H1 (cell line): ENCODE data around the gene INO80. TPM values are rescaled to one million over a fixed set of nuclear protein-coding genes. Genes with fewer than 3 reads are reported as not detected.

ENCODE experiments used
- BACH1 ChIP-seq: IDR thresholded peaks from 2 replicates; pipeline ENCODE4 v1.6.1; 2012; ENCODE audit warnings: low read length, improper control_type of control experiment
- CHD7 ChIP-seq: fragments of 300-600 bp; sonication (generic); IDR thresholded peaks from 2 replicates; pipeline ENCODE4 v1.7.1; 2012; ENCODE audit warnings: low read length, moderate library complexity, mild to moderate bottlenecking, inconsistent platforms; ENCODE audit not compliant: insufficient replicate concordance
- CREB1 ChIP-seq: IDR thresholded peaks from 2 replicates; pipeline ENCODE4 v1.6.1; 2012; ENCODE audit warnings: inconsistent platforms
- EGR1 ChIP-seq: IDR thresholded peaks from 2 replicates; pipeline ENCODE4 v1.6.1; 2011; ENCODE audit warnings: low read depth, low read length, borderline replicate concordance
- FOSL1 ChIP-seq: IDR thresholded peaks from 2 replicates; pipeline ENCODE4 v1.6.1; 2011; ENCODE audit warnings: mild to moderate bottlenecking, low read depth, low read length, moderate library complexity; ENCODE audit not compliant: insufficient read depth
- HDAC6 ChIP-seq: IDR thresholded peaks from one replicate; pipeline ENCODE4 v1.7.1; 2012; ENCODE audit warnings: low read depth, mild to moderate bottlenecking, inconsistent platforms, low read length, moderate library complexity
- JUN ChIP-seq: IDR thresholded peaks from 2 replicates; pipeline ENCODE4 v1.6.1; 2011; ENCODE audit warnings: low read depth, mild to moderate bottlenecking, improper control_type of control experiment, low read length
- KDM5A ChIP-seq: fragments of 200-600 bp; IDR thresholded peaks from 2 replicates; pipeline ENCODE4 v1.7.1; 2012; ENCODE audit warnings: mild to moderate bottlenecking, low read length, inconsistent platforms, mixed read lengths
- MAFK ChIP-seq: IDR thresholded peaks from 2 replicates; pipeline ENCODE4 v1.6.1; 2012; ENCODE audit warnings: low read depth, mild to moderate bottlenecking, improper control_type of control experiment, low read length
- TEAD4 ChIP-seq: IDR thresholded peaks from 2 replicates; pipeline ENCODE4 v1.6.1; 2012; ENCODE audit warnings: low read depth, low read length, inconsistent platforms, mixed read lengths
- ZNF274 ChIP-seq: IDR thresholded peaks from 2 replicates; pipeline ENCODE4 v1.7.0; 2012; ENCODE audit warnings: low read length, borderline replicate concordance; ENCODE audit errors: extremely low read depth
- polyA plus RNA-seq, 7 experiments: library from polyadenylated mRNA; depleted of rRNA in 3 of 7; stranded (reverse) in 5 of 7; unstranded in 2 of 7; fragments of >200 nt in 5 of 7; fragments of 200-250 nt in 2 of 7; gene quantifications; 1 replicate in 5 of 7; 2 replicates in 1 of 7; 4 replicates in 1 of 7; pipeline versions ENCODE4 v1.2.1 to v1.2.3, GENCODE V29; 2011 to 2013; ENCODE audit warnings: missing spikeins in 2 of 7, mixed read lengths in 2 of 7
- total RNA-seq: library from RNA; stranded (reverse); fragmentation: NEBNext Ultra II Directional; extraction: Animal tissue kit (Norgen Biotek cat#: 25700); gene quantifications from 2 replicates; pipeline ENCODE4 v1.2.1, GENCODE V29; 2021

The INO80 gene
- total and polyA plus RNA-seq, 2 of the 8 experiments (the other 6 are each of a cell fraction or from before 2014, with no cell fraction given): 4.3 to 24.5 TPM

- TF ChIP-seq CHD7 (no peak), EGR1 (no peak), CREB1 (peak; percentile 85), BACH1 (no peak), MAFK (no peak), JUN (0 out of 2 replicates have a peak, but pooled peaks have one; percentile 51), KDM5A (no peak), HDAC6 (no peak), TEAD4 (no peak), FOSL1 (no peak), ZNF274 (no peak)
- TF ChIP-seq, all 59 proteins: peak for 27
These were observed 163.0 kb downstream of the INO80 start, which contains the start of gene CHAC1 (continued) for GRCh38 chr15:40952901-40953712.
